PFSK-1 (cell line): ENCODE measurements around the gene TPRA1.

Experiments used
- POLR2AphosphoS5 ChIP-seq: IDR thresholded peaks from 2 replicates; pipeline ENCODE4 v1.6.1; 2012; ENCODE audit warnings: low read depth, mild to moderate bottlenecking, control low read depth, low read length, moderate library complexity
- SIN3A ChIP-seq: IDR thresholded peaks from 2 replicates; pipeline ENCODE4 v1.6.1; 2012; ENCODE audit warnings: mild to moderate bottlenecking, low read length, moderate library complexity, borderline replicate concordance; ENCODE audit not compliant: insufficient read depth
- TAF1 ChIP-seq: IDR thresholded peaks from 2 replicates; pipeline ENCODE4 v1.6.1; 2012; ENCODE audit warnings: low read length, control low read depth, borderline replicate concordance; ENCODE audit not compliant: insufficient read depth

GRCh38 chr3:127580327-127581060 is 10.0 kb downstream of the TPRA1 start:
- TF ChIP-seq POLR2AphosphoS5 (no peak), TAF1 (no peak), SIN3A (no peak)
